ENCODE data around the gene DKC1. TPM values are rescaled to one million over a fixed set of nuclear protein-coding genes. Genes with fewer than 3 reads are reported as not detected.

DKC1 gene
- total and polyA plus RNA-seq, 5 donors from 2014 or later, result 28.3 to 55.0 (median 39.2) TPM

- no peaks in the 10 kb centered on the region for H3K36me3 Mint-ChIP-seq
- peaks cover 0 to 39% (median 17%) of the 10 kb centered on the region in 4 donors for H3K4me1 Mint-ChIP-seq
Observed at GRCh38 chrX:154797006-154797405, 34.3 kb downstream of the DKC1 start.

DNA sequence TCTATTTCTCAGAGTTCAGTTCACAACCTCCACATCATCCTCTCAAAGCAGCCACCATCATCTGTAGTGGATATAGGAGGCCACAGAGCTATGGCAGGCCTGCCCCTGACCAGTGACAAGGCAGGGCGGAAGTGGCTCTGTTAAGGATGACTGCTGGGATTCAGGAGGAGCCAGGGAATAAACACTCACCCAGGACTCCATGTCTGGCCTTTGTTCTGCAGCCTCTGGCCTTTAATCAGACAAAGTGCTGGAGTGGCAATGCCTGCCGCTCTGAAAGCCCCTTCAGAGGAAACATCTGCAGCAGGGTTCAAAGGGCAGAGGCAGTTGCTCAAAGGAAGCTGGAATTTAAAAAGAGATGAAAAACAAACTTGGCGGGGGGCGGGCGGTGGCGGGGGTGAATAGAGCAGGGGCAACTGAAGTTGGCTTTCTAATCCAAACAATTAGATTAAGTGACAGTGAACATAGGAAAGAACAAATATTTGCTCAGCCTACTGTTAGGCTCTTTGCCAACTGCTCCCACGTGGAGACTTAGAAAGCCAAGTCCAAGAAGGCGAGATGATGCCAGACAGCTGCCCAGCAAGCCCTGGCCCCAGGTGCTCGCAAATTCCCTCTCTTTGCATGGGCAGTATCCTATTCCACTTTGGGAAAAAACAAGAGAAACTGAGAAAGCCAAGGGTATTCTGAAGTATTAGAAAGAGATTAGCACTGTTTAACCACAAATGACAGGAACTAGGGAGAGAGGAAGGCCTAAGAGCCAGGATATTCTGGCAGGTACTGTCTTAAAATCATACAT, 37.1 kb downstream of the DKC1 start:
- no peaks in the 10 kb centered on the region for H3K9me3 ChIP-seq (ENCODE audit: control insufficient read depth in 2 of 2, low read length in 2 of 2)
- no peaks in the 10 kb centered on the region for H3K27me3 ChIP-seq (ENCODE audit: control insufficient read depth, insufficient read depth, low read length)
- Mint-ChIP-seq H3K27ac (peak overlapping the region in 1 of 3 donors; percentile 64), H3K4me3 (peak overlapping the region in 1 of 4 donors; percentile 45), H3K36me3 (no peaks in the 10 kb centered on the region), H3K4me1 (peaks cover 7 to 54% (median 23%) of the 10 kb centered on the region in 4 donors), H3K27me3 (no peaks in the 10 kb centered on the region), H3K9me3 (no peaks in the 10 kb centered on the region)
- H3K4me3 ChIP-seq (ENCODE audit: low read depth, low read length), result no peak overlapping the region
- no peak overlapping the region for H3K27ac ChIP-seq (ENCODE audit: insufficient read depth, low read length, poor library complexity, severe bottlenecking)
- ATAC-seq (ENCODE audit: low read depth in 2 of 2) (no peak), DNase-seq (no peak)
- no peaks in the 10 kb centered on the region for H3K36me3 ChIP-seq (ENCODE audit: control insufficient read depth, insufficient read depth, low read length)
- H3K4me1 ChIP-seq (ENCODE audit: control insufficient read depth, insufficient read depth, low read length, poor library complexity, severe bottlenecking), result peaks cover 11% of the 10 kb centered on the region

More at GRCh38 chrX:154797006-154797405, 34.3 kb downstream of the DKC1 start:
- ATAC-seq (ENCODE audit: low read depth in 2 of 2) (no peak), DNase-seq (no peak)
- Histone ChIP-seq H3K4me1 (ENCODE audit: control insufficient read depth, insufficient read depth, low read length, poor library complexity, severe bottlenecking) (peaks cover 3% of the 10 kb centered on the region), H3K9me3 (ENCODE audit: control insufficient read depth in 2 of 2, low read length in 2 of 2) (no peaks in the 10 kb centered on the region), H3K27me3 (ENCODE audit: control insufficient read depth, insufficient read depth, low read length) (no peaks in the 10 kb centered on the region), H3K36me3 (ENCODE audit: control insufficient read depth, insufficient read depth, low read length) (no peaks in the 10 kb centered on the region), H3K27ac (ENCODE audit: insufficient read depth, low read length, poor library complexity, severe bottlenecking) (no peak overlapping the region), H3K4me3 (ENCODE audit: low read depth, low read length) (no peak overlapping the region)
- H3K27me3 Mint-ChIP-seq, result no peaks in the 10 kb centered on the region
- H3K9me3 Mint-ChIP-seq, result no peaks in the 10 kb centered on the region
- no peak overlapping the region for H3K27ac Mint-ChIP-seq
- H3K4me3 Mint-ChIP-seq, result no peak overlapping the region

GRCh38 chrX:154800478-154801210, 38.0 kb downstream of the DKC1 start:
- ATAC-seq (ENCODE audit: low read depth in 2 of 2), result no peak
- Mint-ChIP-seq H3K36me3 (no peaks in the 10 kb centered on the region), H3K27me3 (peaks cover 2% of the 10 kb centered on the region), H3K9me3 (no peaks in the 10 kb centered on the region), H3K4me3 (peak overlapping the region in 2 of 4 donors; percentile 2 to 9), H3K4me1 (peaks cover 7 to 51% (median 24%) of the 10 kb centered on the region in 4 donors), H3K27ac (peak overlapping the region in 1 of 3 donors; percentile 49)
- DNase-seq, result no peak
- Histone ChIP-seq H3K9me3 (ENCODE audit: control insufficient read depth in 2 of 2, low read length in 2 of 2) (no peaks in the 10 kb centered on the region), H3K36me3 (ENCODE audit: control insufficient read depth, insufficient read depth, low read length) (no peaks in the 10 kb centered on the region), H3K27ac (ENCODE audit: insufficient read depth, low read length, poor library complexity, severe bottlenecking) (no peak overlapping the region), H3K27me3 (ENCODE audit: control insufficient read depth, insufficient read depth, low read length) (no peaks in the 10 kb centered on the region), H3K4me3 (ENCODE audit: low read depth, low read length) (no peak overlapping the region), H3K4me1 (ENCODE audit: control insufficient read depth, insufficient read depth, low read length, poor library complexity, severe bottlenecking) (peaks cover 16% of the 10 kb centered on the region)

GRCh38 chrX:154802947-154803346, 40.3 kb downstream of the DKC1 start:
- H3K4me1 ChIP-seq (ENCODE audit: control insufficient read depth, insufficient read depth, low read length, poor library complexity, severe bottlenecking), result peaks cover 20% of the 10 kb centered on the region
- H3K27ac ChIP-seq (ENCODE audit: insufficient read depth, low read length, poor library complexity, severe bottlenecking), result no peak overlapping the region
- Mint-ChIP-seq H3K4me1 (peaks cover 7 to 55% (median 22%) of the 10 kb centered on the region in 4 donors), H3K27me3 (peaks cover 4% of the 10 kb centered on the region), H3K27ac (peak overlapping the region in 2 of 3 donors; percentile 26 to 76), H3K4me3 (peak overlapping the region in 3 of 4 donors; percentile 31 to 81 (median 39)), H3K9me3 (no peaks in the 10 kb centered on the region), H3K36me3 (no peaks in the 10 kb centered on the region)
- ATAC-seq (ENCODE audit: low read depth in 2 of 2) (no peak), DNase-seq (no peak)
- no peaks in the 10 kb centered on the region for H3K36me3 ChIP-seq (ENCODE audit: control insufficient read depth, insufficient read depth, low read length)
- H3K27me3 ChIP-seq (ENCODE audit: control insufficient read depth, insufficient read depth, low read length), result peaks cover 4% of the 10 kb centered on the region
- no peaks in the 10 kb centered on the region for H3K9me3 ChIP-seq (ENCODE audit: control insufficient read depth in 2 of 2, low read length in 2 of 2)
- no peak overlapping the region for H3K4me3 ChIP-seq (ENCODE audit: low read depth, low read length)

DNA sequence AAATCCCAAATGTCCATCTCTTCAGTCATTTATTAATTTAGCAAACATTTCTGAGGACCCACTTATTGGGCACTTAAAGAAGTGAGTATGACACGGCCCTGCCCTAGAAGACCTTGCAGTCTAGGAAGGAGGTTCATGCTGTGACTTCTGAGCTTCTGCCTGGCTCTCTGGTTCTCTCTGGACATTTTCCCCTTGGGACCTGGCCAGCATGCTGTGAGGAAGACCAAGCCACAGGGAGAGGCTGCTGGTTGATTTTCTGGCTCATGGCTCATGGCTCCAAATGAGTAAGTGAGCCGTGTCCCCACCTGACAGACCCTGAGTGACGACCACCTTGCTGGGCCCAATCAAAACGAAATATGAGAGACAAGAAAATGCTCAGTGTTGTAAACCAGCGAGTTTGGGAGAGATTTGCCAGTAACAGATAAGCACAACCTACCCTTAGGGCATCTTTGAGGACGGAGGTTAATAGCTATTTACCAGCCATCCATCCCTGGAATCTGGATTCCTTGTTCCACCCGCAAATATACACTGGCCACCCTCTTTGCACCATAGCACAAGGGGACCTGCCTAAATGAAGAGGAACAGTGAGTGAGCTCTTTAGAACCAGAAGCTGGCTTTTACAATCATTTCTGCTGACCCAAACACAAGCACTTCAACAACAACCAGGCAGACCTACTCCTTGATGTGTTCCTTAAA, 41.7 kb downstream of the DKC1 start:
- H3K36me3 Mint-ChIP-seq, result no peaks in the 10 kb centered on the region
- DNase-seq, result no peak
- Histone ChIP-seq H3K27ac (ENCODE audit: insufficient read depth, low read length, poor library complexity, severe bottlenecking) (no peak overlapping the region), H3K36me3 (ENCODE audit: control insufficient read depth, insufficient read depth, low read length) (no peaks in the 10 kb centered on the region), H3K4me3 (ENCODE audit: low read depth, low read length) (peak overlapping the region; percentile 59), H3K27me3 (ENCODE audit: control insufficient read depth, insufficient read depth, low read length) (peaks cover 4% of the 10 kb centered on the region), H3K4me1 (ENCODE audit: control insufficient read depth, insufficient read depth, low read length, poor library complexity, severe bottlenecking) (peaks cover 20% of the 10 kb centered on the region), H3K9me3 (ENCODE audit: control insufficient read depth in 2 of 2, low read length in 2 of 2) (no peaks in the 10 kb centered on the region)
- H3K4me3 Mint-ChIP-seq, result peak overlapping the region; percentile 79 to 89 (median 84)
- ATAC-seq (ENCODE audit: low read depth in 2 of 2), result no peak
- H3K27me3 Mint-ChIP-seq, result peaks cover 4% of the 10 kb centered on the region
- H3K9me3 Mint-ChIP-seq, result no peaks in the 10 kb centered on the region
- peaks cover 7 to 49% (median 19%) of the 10 kb centered on the region in 4 donors for H3K4me1 Mint-ChIP-seq
- H3K27ac Mint-ChIP-seq, result peak overlapping the region in 1 of 3 donors; percentile 81

DNA sequence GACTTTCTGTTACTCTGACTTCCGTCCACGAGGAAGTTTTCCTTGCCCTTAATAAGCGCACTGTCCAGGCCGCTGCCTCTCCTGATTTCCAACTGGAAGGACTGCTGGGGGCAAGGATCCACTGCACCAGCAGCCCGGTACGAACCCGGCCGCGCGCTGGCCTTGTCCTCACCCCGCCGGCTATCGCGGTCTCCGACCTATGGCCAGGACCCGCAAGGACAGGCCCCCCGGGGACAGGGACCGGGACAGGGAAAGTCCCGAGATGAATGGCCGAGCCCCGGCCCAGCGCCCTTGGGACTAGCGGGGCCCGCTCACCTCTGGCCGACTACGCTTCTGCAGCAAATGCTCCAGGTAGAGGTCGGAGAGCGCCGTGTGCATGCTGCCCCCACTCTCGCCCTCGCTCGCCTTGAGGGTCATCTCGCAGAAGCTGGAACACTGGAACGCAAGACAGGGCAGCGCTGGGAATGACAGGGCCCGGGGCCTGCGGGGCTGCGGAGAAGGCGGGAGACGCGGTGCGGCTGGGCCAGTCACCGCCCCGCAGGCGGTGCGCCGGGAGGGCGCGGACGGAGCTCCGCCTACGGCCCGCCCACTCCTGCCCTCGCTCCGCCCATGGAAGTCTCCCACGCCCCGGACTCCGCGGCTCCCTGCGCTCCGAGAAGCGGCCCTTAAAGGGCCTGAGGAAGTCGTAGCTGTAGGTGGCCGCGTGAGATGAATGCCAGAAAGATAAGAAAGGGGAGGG, 42.5 kb downstream of the DKC1 start, which contains the start of gene MPP1:
Gene MPP1 (minus strand): TSS at position 529 of the 739 bp plus-strand sequence. CDS start 112 bp downstream, at position 417.
- Mint-ChIP-seq H3K4me1 (peaks cover 7 to 44% (median 15%) of the 10 kb centered on the region in 4 donors), H3K27ac (peak within 1 kb of the TSS; percentile 9 to 81 (median 73)), H3K36me3 (no peaks in the 10 kb centered on the region), H3K9me3 (no peaks in the 10 kb centered on the region), H3K27me3 (peaks cover 4% of the 10 kb centered on the region), H3K4me3 (peak within 1 kb of the TSS; percentile 81 to 92 (median 85))
- ATAC-seq (ENCODE audit: low read depth in 2 of 2) (peak; percentile 89), DNase-seq (peak; percentile 65 to 78 (median 74))
- Histone ChIP-seq H3K9me3 (ENCODE audit: control insufficient read depth in 2 of 2, low read length in 2 of 2) (no peaks in the 10 kb centered on the region), H3K4me3 (ENCODE audit: low read depth, low read length) (peak within 1 kb of the TSS; percentile 59), H3K36me3 (ENCODE audit: control insufficient read depth, insufficient read depth, low read length) (no peaks in the 10 kb centered on the region), H3K4me1 (ENCODE audit: control insufficient read depth, insufficient read depth, low read length, poor library complexity, severe bottlenecking) (peaks cover 20% of the 10 kb centered on the region), H3K27ac (ENCODE audit: insufficient read depth, low read length, poor library complexity, severe bottlenecking) (no peak within 1 kb of the TSS), H3K27me3 (ENCODE audit: control insufficient read depth, insufficient read depth, low read length) (peaks cover 4% of the 10 kb centered on the region)

GRCh38 chrX:154805696-154806091, 43.0 kb downstream of the DKC1 start:
- ATAC-seq (ENCODE audit: low read depth in 2 of 2), result no peak
- peaks cover 20% of the 10 kb centered on the region for H3K4me1 ChIP-seq (ENCODE audit: control insufficient read depth, insufficient read depth, low read length, poor library complexity, severe bottlenecking)
- Mint-ChIP-seq H3K27ac (peak overlapping the region; percentile 9 to 73 (median 48)), H3K4me1 (peaks cover 7 to 39% (median 13%) of the 10 kb centered on the region in 4 donors), H3K27me3 (peaks cover 4% of the 10 kb centered on the region), H3K9me3 (no peaks in the 10 kb centered on the region), H3K4me3 (peak overlapping the region; percentile 81 to 92 (median 85)), H3K36me3 (no peaks in the 10 kb centered on the region)
- no peaks in the 10 kb centered on the region for H3K9me3 ChIP-seq (ENCODE audit: control insufficient read depth in 2 of 2, low read length in 2 of 2)
- DNase-seq, result no peak
- no peaks in the 10 kb centered on the region for H3K36me3 ChIP-seq (ENCODE audit: control insufficient read depth, insufficient read depth, low read length)
- H3K27ac ChIP-seq (ENCODE audit: insufficient read depth, low read length, poor library complexity, severe bottlenecking), result no peak overlapping the region
- H3K4me3 ChIP-seq (ENCODE audit: low read depth, low read length), result peak overlapping the region; percentile 41
- H3K27me3 ChIP-seq (ENCODE audit: control insufficient read depth, insufficient read depth, low read length), result peaks cover 4% of the 10 kb centered on the region

All from CD4-positive, CD25-positive, alpha-beta regulatory T cell (primary cell).